HepG2 (cell line): ENCODE data around the gene DMXL1. TPM values are rescaled to one million over a fixed set of nuclear protein-coding genes. Genes with fewer than 3 reads are reported as not detected.

ENCODE experiments used
- ATAC-seq: fragments of 200-7000 bp; cut with Tn5 transposase; 3 replicates; pipeline ENCODE4 v1.9.1; 2020; ENCODE audit warnings: mild to moderate bottlenecking, moderate library complexity
- BruUV-seq: library from RNA; stranded (reverse); fragments of 400-500 nt; replicated peaks from 2 replicates; lab custom pipeline; 2021; lab: Mats Ljungman, UMichigan
- CTCF ChIA-PET: fragments of 300-600 bp; formaldehyde crosslinking; extraction: SDS; loops from one replicate; lab custom pipeline; 2021; ENCODE audit warnings: low total read pairs, inconsistent platforms, low intra/inter-chr PET ratio; lab: Yijun Ruan, JAX
- POLR2A ChIA-PET: fragments of 350-600 bp; sonication (Branson Sonifier 250); formaldehyde crosslinking; loops from one replicate; lab custom pipeline; 2020; ENCODE audit warnings: antibody characterized with exemption, inconsistent platforms; lab: Yijun Ruan, JAX
- DNase-seq: peaks from one replicate; pipeline ENCODE4 v3.0.0-alpha.2; 2015; ENCODE audit warnings: low spot score
- FAIRE-seq: peaks from 3 replicates; lab custom pipeline; 2011; peaks lifted over from hg19 to GRCh38; lab: Jason Lieb, UNC
- H2AFZ ChIP-seq: one replicate; pipeline ENCODE4 v1.6.1; 2011; ENCODE audit warnings: low read length, inconsistent platforms
- H3K27ac ChIP-seq: fragments of 300-600 bp; 3 replicates; pipeline ENCODE4 v1.8.0; 2011; ENCODE audit warnings: mixed run types, mild to moderate bottlenecking, mixed read lengths, low read length, inconsistent platforms; ENCODE audit not compliant: insufficient read depth; ENCODE audit errors: extremely low read length
- H3K27me3 ChIP-seq, 2 experiments: fragments of 200-600 bp in 1 of 2; 2 replicates in 1 of 2; 3 replicates in 1 of 2; pipeline versions ENCODE4 v1.6.0 to v1.8.0; 2011; ENCODE audit warnings: low read length in 2 of 2, mild to moderate bottlenecking in 2 of 2, moderate library complexity in 2 of 2, inconsistent platforms in 1 of 2; ENCODE audit not compliant: insufficient read depth in 2 of 2, control insufficient read depth in 1 of 2
- H3K36me3 ChIP-seq, 2 experiments: fragments of 200-600 bp in 1 of 2; replicated peaks in 1 of 2; 2 replicates in 1 of 2; 3 replicates in 1 of 2; pipeline versions ENCODE4 v1.5.1 to v1.8.0; 2011; ENCODE audit warnings: low read length in 2 of 2, inconsistent platforms in 1 of 2; ENCODE audit not compliant: insufficient read depth in 2 of 2, control insufficient read depth in 1 of 2
- H3K4me1 ChIP-seq: 2 replicates; pipeline ENCODE4 v1.5.1; 2012; ENCODE audit warnings: low read length, inconsistent platforms; ENCODE audit not compliant: insufficient read depth
- H3K4me2 ChIP-seq: 2 replicates; pipeline ENCODE4 v1.6.0; 2011; ENCODE audit warnings: low read depth, low read length, inconsistent platforms
- H3K4me3 ChIP-seq, 3 experiments: fragments of 200-600 bp in 1 of 3; sonication (generic), shearing (Covaris generic) in 1 of 3; replicated peaks in 1 of 3; 2 replicates each; pipeline ENCODE4 v1.5.1; 2011 to 2016; ENCODE audit warnings: low read length in 3 of 3, inconsistent platforms in 2 of 3, low read depth in 2 of 3, mild to moderate bottlenecking in 2 of 3, control low read depth in 1 of 3, mixed read lengths in 1 of 3; ENCODE audit not compliant: insufficient read depth in 1 of 3
- H3K79me2 ChIP-seq: one replicate; pipeline ENCODE4 v1.6.1; 2011; ENCODE audit warnings: low read length, inconsistent platforms; ENCODE audit not compliant: insufficient read depth
- H3K9ac ChIP-seq: 2 replicates; pipeline ENCODE4 v1.6.0; 2011; ENCODE audit warnings: mild to moderate bottlenecking, low read depth, low read length, inconsistent platforms; ENCODE audit not compliant: insufficient read depth
- H3K9me3 ChIP-seq: 2 replicates; pipeline ENCODE4 v1.5.1; 2012; ENCODE audit warnings: mild to moderate bottlenecking, low read length
- H4K20me1 ChIP-seq: 2 replicates; pipeline ENCODE4 v1.6.0; 2011; ENCODE audit warnings: inconsistent platforms, mild to moderate bottlenecking, low read length, moderate library complexity; ENCODE audit not compliant: insufficient read depth
- CTCF ChIP-seq: sonication (generic); formaldehyde crosslinking; IDR thresholded peaks from 2 replicates; pipeline ENCODE4 v1.5.0; 2020; ENCODE audit warnings: mild to moderate bottlenecking, missing genetic modification reagents, moderate library complexity
- FOXJ3 ChIP-seq: sonication (generic); formaldehyde crosslinking; IDR thresholded peaks from 2 replicates; pipeline ENCODE4 v1.4.0; 2020; ENCODE audit warnings: missing genetic modification reagents, mild to moderate bottlenecking, borderline replicate concordance
- JUNB ChIP-seq: sonication (generic); formaldehyde crosslinking; IDR thresholded peaks from 2 replicates; pipeline ENCODE4 v1.8.0; 2022; ENCODE audit warnings: missing genetic modification reagents, mild to moderate bottlenecking, borderline replicate concordance
- MIXL1 ChIP-seq: IDR thresholded peaks from 2 replicates; pipeline ENCODE4 v1.6.1; 2016
- SMYD3 ChIP-seq: sonication (generic); formaldehyde crosslinking; IDR thresholded peaks from 2 replicates; pipeline ENCODE4 v1.8.1; 2023; ENCODE audit warnings: mild to moderate bottlenecking, missing genetic modification reagents
- ZC3H4 ChIP-seq: sonication (generic); formaldehyde crosslinking; IDR thresholded peaks from 2 replicates; pipeline ENCODE4 v1.4.0; 2020; ENCODE audit warnings: missing genetic modification reagents, borderline replicate concordance
- WGBS: methylation state at CpG from one replicate; pipeline ENCODE4 v1.1.6; 2017; ENCODE audit warnings: low lambda C conversion rate; 5-methylcytosine and 5-hydroxymethylcytosine counted together
- in situ Hi-C: cut with HindIII; loops from 2 replicates; pipeline ENCODE4 v1.10.0; 2017; ENCODE audit warnings: low pct_unique_long_range_greater_than_20kb; ENCODE audit not compliant: extremely low pct_ligation_motif_present
- intact Hi-C: fragments of 100-400 bp; cut with micrococcal nuclease; formaldehyde crosslinking; loops from one replicate; pipeline ENCODE4 v1.10.0; 2022; ENCODE audit not compliant: unreplicated experiment
- polyA plus RNA-seq, 8 experiments: library from polyadenylated mRNA; depleted of rRNA in 3 of 8; stranded (reverse) in 7 of 8; unstranded in 1 of 8; fragments of >200 nt; fragmentation: Illumina TruSeq in 4 of 8; extraction: Trizol in 4 of 8; gene quantifications; 2 replicates each; pipeline versions ENCODE4 v1.2.1 to v1.2.3, GENCODE V29; 2011 to 2016; ENCODE audit warnings: low read depth in 4 of 8, missing spikeins in 1 of 8, mixed read lengths in 1 of 8; ENCODE audit not compliant: insufficient read depth in 1 of 8
- total RNA-seq, 5 experiments: library from RNA; depleted of rRNA; stranded (reverse); fragments of >200 nt; fragmentation: Illumina TruSeq; extraction: Trizol; gene quantifications; 2 replicates each; pipeline ENCODE4 v1.2.3, GENCODE V29; 2016; ENCODE audit warnings: low read depth in 1 of 5
- TF ChIP-seq, protein P1 (sequence below): sonication (generic); formaldehyde crosslinking; IDR thresholded peaks from 2 replicates; pipeline ENCODE4 v1.4.0; 2020; ENCODE audit warnings: missing genetic modification reagents, low read depth, mild to moderate bottlenecking, borderline replicate concordance

The DMXL1 gene
- total and polyA plus RNA-seq, 2 of the 13 experiments (the other 11 are each of a cell fraction or from before 2014, with no cell fraction given): 6.9 to 18.6 TPM

DNA sequence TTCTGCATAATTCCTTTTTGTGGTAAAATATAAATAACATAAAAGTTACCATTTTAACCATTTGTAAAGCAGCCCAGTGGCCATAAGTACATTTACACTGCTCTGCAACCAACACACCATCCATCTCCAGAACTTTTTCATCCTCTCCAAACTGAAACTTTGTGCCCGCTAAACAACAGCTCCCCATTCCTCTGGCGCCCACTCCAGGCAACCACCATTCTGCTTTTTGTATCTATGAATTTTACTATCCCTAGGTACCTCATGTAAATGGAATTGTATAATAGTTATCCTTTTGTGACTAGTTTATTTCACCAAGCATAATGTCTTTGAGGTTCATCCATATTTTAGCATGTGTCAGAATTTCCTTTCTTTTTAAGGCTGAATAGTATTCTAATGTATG lies 141.1 kb downstream of the DMXL1 start:
- POLR2A ChIA-PET: no interaction called here

DNA sequence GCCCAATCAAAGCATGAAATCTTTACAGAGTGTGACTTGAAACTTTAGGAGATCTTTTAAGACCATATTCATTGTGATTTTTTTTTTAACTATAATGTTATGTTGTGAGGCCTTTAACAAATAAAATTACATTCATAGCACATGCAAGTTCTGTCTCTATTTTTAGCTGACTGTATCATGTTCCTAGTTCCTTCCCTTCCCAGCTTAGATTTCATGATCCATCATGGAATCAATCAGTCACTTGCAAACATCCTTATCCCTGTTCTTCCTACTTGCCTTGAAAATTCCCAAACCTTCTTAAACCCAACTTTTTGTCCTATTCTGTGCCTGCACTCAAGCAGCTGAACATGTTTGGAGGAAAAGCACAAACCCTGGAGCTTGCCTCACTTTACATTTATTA lies 141.8 kb downstream of the DMXL1 start:
- in situ Hi-C loops: no loop called here
- FAIRE-seq (no peak), ATAC-seq (no peak)
- POLR2A ChIA-PET: no interaction called here
- H4K20me1 ChIP-seq: no peaks in the 10 kb centered on the region
- no peaks in the 10 kb centered on the region for H3K36me3 ChIP-seq
- TF ChIP-seq, protein P1, sequence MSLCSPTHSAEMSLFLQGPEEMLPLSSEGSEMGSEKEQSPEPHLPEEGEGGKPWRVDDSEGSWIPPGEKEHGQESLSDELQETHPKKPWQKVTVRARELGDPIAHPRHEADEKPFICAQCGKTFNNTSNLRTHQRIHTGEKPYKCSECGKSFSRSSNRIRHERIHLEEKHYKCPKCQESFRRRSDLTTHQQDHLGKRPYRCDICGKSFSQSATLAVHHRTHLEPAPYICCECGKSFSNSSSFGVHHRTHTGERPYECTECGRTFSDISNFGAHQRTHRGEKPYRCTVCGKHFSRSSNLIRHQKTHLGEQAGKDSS (CRISPR knock-in tag): no peak
- TF ChIP-seq SMYD3 (CRISPR knock-in tag) (no peak), JUNB (CRISPR knock-in tag) (no peak), CTCF (CRISPR knock-in tag) (no peak), MIXL1 (no peak)
- TF ChIP-seq, all 625 proteins: peak for 0
- intact Hi-C loops: no loop called here
- CTCF ChIA-PET: no interaction called here
- Histone ChIP-seq H3K79me2 (no peaks in the 10 kb centered on the region), H3K4me2 (no peak overlapping the region), H2AFZ (no peak overlapping the region), H3K9ac (no peak overlapping the region), H3K4me1 (no peaks in the 10 kb centered on the region), H3K27ac (no peak overlapping the region), H3K27me3 (no peaks in the 10 kb centered on the region), H3K4me3 (no peak overlapping the region), H3K9me3 (no peaks in the 10 kb centered on the region)
- DNase-seq: no peak
- no TSS peak for BruUV-seq

More for the DNA sequence above, 141.1 kb downstream of the DMXL1 start:
- H3K4me3 ChIP-seq: no peak overlapping the region
- no peaks in the 10 kb centered on the region for H3K4me1 ChIP-seq
- H2AFZ ChIP-seq: no peak overlapping the region
- no peak overlapping the region for H3K4me2 ChIP-seq
- CTCF ChIA-PET: no interaction called here
- DNase-seq: no peak
- no peaks in the 10 kb centered on the region for H4K20me1 ChIP-seq
- TF ChIP-seq ZC3H4 (CRISPR knock-in tag): no peak
- no peak for TF ChIP-seq FOXJ3 (CRISPR knock-in tag)
- TF ChIP-seq, all 625 proteins: peak for 0
- Histone ChIP-seq H3K79me2 (no peaks in the 10 kb centered on the region), H3K9me3 (no peaks in the 10 kb centered on the region), H3K27me3 (no peaks in the 10 kb centered on the region; a peak in 1 of 5 replicates), H3K9ac (no peak overlapping the region), H3K27ac (no peak overlapping the region), H3K36me3 (no peaks in the 10 kb centered on the region)
- in situ Hi-C loops (no loop called here), intact Hi-C loops (no loop called here)
- no TSS peak for BruUV-seq
- FAIRE-seq: no peak
- 100% methylated on average over 2 of the region's 2 CpGs for WGBS
- no peak for ATAC-seq
